Mucosa of descending colon (tissue), 3 donors: ENCODE data around the gene BAX. TPM values are rescaled to one million over a fixed set of nuclear protein-coding genes. Genes with fewer than 3 reads are reported as not detected.

Source experiments
- ATAC-seq: fragments of 200-7000 bp; cut with Tn5 transposase; one replicate; pipeline ENCODE4 v1.9.1; 2020; ENCODE audit warnings: mild to moderate bottlenecking, moderate library complexity
- DNase-seq, 3 donors: peaks; one replicate each; pipeline ENCODE4 v3.0.0-alpha.2; 2020
- H3K36me3 ChIP-seq: fragments of 200-600 bp; one replicate; pipeline ENCODE4 v1.8.0; 2021; ENCODE audit warnings: low read depth, mild to moderate bottlenecking
- H3K4me1 ChIP-seq: fragments of 200-600 bp; one replicate; pipeline ENCODE4 v1.8.0; 2021; ENCODE audit warnings: low read depth, mild to moderate bottlenecking
- H3K4me3 ChIP-seq: fragments of 200-600 bp; one replicate; pipeline ENCODE4 v1.8.0; 2021; ENCODE audit warnings: mild to moderate bottlenecking
- H3K9me3 ChIP-seq: fragments of 200-600 bp; one replicate; pipeline ENCODE4 v1.8.0; 2021; ENCODE audit warnings: mild to moderate bottlenecking
- intact Hi-C, 2 donors: fragments of 100-400 bp; cut with DNase I in 1 of 2; cut with micrococcal nuclease in 1 of 2; formaldehyde crosslinking; loops; one replicate each; pipeline versions ENCODE4 v1.11.0 to v1.11.1; 2022; cut with DNase I, micrococcal nuclease
- total RNA-seq, 3 donors: library from RNA; stranded (reverse); fragmentation: NEBNext Ultra II Directional in 2 of 3; extraction: Animal tissue kit (Norgen Biotek cat#: 25700) in 2 of 3; gene quantifications; one replicate each; pipeline versions ENCODE4 v1.2.1 to v1.2.4, GENCODE V29; 2021 to 2023
- TF ChIP-seq, protein P1 (sequence below): fragments of 200-600 bp; IDR thresholded peaks from one replicate; pipeline ENCODE4 v1.8.0; 2022; ENCODE audit warnings: antibody characterized with exemption, mild to moderate bottlenecking
- donor health status: DM: no; HTN: no; CAD: no; lungs with moderate emphysema.
- donor health status: DM: no; HTN: no; CAD: no.
- donor health status: DM: no; HTN: yes; CAD: no.

Gene BAX
- total RNA-seq, 3 donors from 2014 or later = 90.2 to 128 (median 125) TPM

DNA sequence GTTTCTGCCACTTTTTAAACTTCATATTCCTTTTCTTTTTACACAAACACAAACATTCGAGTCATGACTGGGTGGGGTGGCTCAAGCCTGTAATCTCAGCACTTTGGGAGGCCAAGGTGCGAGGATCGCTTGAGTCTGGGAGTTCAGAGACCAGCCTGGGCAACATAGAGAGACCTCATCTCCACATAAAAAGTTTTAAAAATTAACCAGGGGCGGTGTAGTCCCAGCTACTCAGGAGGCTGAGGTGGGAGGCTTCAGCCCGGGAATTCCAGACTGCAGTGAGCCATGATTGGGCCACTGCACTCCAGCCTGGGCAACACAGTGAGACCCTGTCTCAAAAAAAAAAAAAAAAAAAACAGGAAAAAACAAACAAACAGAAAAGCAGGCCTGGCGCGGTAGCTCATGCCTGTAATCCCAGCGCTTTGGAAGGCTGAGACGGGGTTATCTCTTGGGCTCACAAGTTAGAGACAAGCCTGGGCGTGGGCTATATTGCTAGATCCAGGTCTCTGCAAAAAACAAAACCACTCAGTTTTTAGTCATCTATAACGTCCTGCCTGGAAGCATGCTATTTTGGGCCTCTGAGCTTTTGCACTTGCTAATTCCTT lies 583 bp upstream of the BAX start:
- Histone ChIP-seq H3K4me3 (no peak overlapping the region), H3K9me3 (no peaks in the 10 kb centered on the region), H3K36me3 (no peaks in the 10 kb centered on the region), H3K4me1 (peaks cover 13% of the 10 kb centered on the region)
- ATAC-seq (peak; percentile 28), DNase-seq (peak in 2 of 3 donors; percentile 46 to 47)
- intact Hi-C loops = no loop called here
- TF ChIP-seq, protein P1, sequence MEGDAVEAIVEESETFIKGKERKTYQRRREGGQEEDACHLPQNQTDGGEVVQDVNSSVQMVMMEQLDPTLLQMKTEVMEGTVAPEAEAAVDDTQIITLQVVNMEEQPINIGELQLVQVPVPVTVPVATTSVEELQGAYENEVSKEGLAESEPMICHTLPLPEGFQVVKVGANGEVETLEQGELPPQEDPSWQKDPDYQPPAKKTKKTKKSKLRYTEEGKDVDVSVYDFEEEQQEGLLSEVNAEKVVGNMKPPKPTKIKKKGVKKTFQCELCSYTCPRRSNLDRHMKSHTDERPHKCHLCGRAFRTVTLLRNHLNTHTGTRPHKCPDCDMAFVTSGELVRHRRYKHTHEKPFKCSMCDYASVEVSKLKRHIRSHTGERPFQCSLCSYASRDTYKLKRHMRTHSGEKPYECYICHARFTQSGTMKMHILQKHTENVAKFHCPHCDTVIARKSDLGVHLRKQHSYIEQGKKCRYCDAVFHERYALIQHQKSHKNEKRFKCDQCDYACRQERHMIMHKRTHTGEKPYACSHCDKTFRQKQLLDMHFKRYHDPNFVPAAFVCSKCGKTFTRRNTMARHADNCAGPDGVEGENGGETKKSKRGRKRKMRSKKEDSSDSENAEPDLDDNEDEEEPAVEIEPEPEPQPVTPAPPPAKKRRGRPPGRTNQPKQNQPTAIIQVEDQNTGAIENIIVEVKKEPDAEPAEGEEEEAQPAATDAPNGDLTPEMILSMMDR = no peak

GRCh38 chr19:48955308-48955958 lies 758 bp downstream of the BAX start:
- H3K36me3 ChIP-seq = no peaks in the 10 kb centered on the region
- ATAC-seq = no peak
- H3K9me3 ChIP-seq = no peaks in the 10 kb centered on the region
- H3K4me1 ChIP-seq = peaks cover 18% of the 10 kb centered on the region
- H3K4me3 ChIP-seq = peak overlapping the region; percentile 81
- peak in 2 of 3 donors; percentile 23 to 47 for DNase-seq
- TF ChIP-seq, protein P1 = no peak
- intact Hi-C loops = no loop called here

DNA sequence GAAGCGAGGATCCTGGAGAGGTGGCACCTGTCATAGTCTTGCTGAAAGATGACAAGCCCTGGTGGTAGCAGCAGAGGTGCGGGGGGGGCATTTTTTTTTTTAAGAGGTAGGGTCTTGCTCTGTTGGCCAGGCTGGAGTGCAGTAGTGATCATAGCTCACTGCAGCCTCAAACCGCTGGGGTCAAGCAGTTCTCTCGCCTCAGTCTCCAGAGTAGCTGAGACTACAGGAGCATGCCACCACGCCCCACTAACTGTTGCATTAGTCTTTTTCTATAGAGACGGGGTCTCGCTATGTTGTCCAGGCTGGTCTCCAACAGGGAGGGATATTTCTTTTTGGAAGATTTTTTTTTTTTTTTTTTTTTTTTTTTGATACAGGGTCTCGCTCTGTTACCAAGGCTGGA lies 3.3 kb downstream of the BAX start:
- ATAC-seq (no peak), DNase-seq (no peak)
- Histone ChIP-seq H3K9me3 (no peaks in the 10 kb centered on the region), H3K4me1 (peaks cover 35% of the 10 kb centered on the region), H3K4me3 (no peak overlapping the region), H3K36me3 (no peaks in the 10 kb centered on the region)
- intact Hi-C loops = no loop called here
- TF ChIP-seq, protein P1 = no peak

- Histone ChIP-seq H3K4me1 (peaks cover 42% of the 10 kb centered on the region), H3K36me3 (no peaks in the 10 kb centered on the region), H3K9me3 (no peaks in the 10 kb centered on the region), H3K4me3 (no peak overlapping the region)
- no peak for DNase-seq
- ATAC-seq = no peak
- TF ChIP-seq, protein P1 = no peak
- intact Hi-C loops = loop anchor here in 1 of 2 donors (10.0 kb wide), 1 partner anchor 85 kb away; the partner anchor contains the start of gene PPP1R15A
Measured at GRCh38 chr19:48959341-48960239, 4.9 kb downstream of the BAX start.

DNA sequence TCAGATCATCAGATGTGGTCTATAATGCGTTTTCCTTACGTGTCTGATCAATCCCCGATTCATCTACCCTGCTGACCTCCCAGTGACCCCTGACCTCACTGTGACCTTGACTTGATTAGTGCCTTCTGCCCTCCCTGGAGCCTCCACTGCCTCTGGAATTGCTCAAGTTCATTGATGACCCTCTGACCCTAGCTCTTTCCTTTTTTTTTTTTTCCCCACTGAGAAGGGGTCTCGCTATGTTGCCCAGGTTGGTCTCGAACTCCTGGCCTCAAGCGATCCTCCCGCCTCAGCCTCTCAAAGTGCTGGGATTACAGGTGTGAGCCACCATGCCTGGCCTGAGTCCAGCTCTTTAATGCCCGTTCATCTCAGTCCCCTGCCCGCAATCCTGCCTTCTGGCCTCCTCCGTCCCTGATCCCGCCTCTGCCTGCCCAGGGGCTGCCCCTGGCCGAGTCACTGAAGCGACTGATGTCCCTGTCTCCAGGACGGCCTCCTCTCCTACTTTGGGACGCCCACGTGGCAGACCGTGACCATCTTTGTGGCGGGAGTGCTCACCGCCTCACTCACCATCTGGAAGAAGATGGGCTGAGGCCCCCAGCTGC lies 6.5 kb downstream of the BAX start:
- no peaks in the 10 kb centered on the region for H3K36me3 ChIP-seq
- ATAC-seq = no peak
- H3K9me3 ChIP-seq = no peaks in the 10 kb centered on the region
- peaks cover 38% of the 10 kb centered on the region for H3K4me1 ChIP-seq
- intact Hi-C loops = loop anchor here in 1 of 2 donors (10.0 kb wide), 1 partner anchor 86 kb away; the partner anchor contains the start of gene PPP1R15A
- H3K4me3 ChIP-seq = no peak overlapping the region
- TF ChIP-seq, protein P1 = no peak
- peak; percentile 43 to 62 (median 59) for DNase-seq
